ENCODE data around the gene RBBP4. TPM values are rescaled to one million over a fixed set of nuclear protein-coding genes. Genes with fewer than 3 reads are reported as not detected.
A peak's percentile ranks its signal among the peaks of the same experiment; 100 is the strongest.
"Not testable (repeated sequence)": the region's sequence is repeated elsewhere in the genome, so short reads cannot be mapped to it uniquely, and the experiment has no call there.

Gene RBBP4
- total RNA-seq, 4 donors from 2014 or later = 97.8 to 104 (median 102) TPM

- no peak overlapping the region for H3K4me3 ChIP-seq (ENCODE audit: low read depth, poor library complexity, severe bottlenecking)
- intact Hi-C loops (cut with DNase I; ENCODE audit: low total_unique reads) = no loop called here
- TF ChIP-seq, protein P1, sequence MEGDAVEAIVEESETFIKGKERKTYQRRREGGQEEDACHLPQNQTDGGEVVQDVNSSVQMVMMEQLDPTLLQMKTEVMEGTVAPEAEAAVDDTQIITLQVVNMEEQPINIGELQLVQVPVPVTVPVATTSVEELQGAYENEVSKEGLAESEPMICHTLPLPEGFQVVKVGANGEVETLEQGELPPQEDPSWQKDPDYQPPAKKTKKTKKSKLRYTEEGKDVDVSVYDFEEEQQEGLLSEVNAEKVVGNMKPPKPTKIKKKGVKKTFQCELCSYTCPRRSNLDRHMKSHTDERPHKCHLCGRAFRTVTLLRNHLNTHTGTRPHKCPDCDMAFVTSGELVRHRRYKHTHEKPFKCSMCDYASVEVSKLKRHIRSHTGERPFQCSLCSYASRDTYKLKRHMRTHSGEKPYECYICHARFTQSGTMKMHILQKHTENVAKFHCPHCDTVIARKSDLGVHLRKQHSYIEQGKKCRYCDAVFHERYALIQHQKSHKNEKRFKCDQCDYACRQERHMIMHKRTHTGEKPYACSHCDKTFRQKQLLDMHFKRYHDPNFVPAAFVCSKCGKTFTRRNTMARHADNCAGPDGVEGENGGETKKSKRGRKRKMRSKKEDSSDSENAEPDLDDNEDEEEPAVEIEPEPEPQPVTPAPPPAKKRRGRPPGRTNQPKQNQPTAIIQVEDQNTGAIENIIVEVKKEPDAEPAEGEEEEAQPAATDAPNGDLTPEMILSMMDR (IDR thresholded peaks at IDR 0.05) = no peak
- TF ChIP-seq POLR2A (IDR thresholded peaks at IDR 0.05) = no peak
- DNase-seq (ENCODE audit: low spot score in 2 of 2) = no peak
- WGBS, 2 donors = 93 to 95% methylated on average over 8 of the region's 8 CpGs
These were observed 15.3 kb upstream of the RBBP4 start for GRCh38 chr1:32635508-32636277.

DNA sequence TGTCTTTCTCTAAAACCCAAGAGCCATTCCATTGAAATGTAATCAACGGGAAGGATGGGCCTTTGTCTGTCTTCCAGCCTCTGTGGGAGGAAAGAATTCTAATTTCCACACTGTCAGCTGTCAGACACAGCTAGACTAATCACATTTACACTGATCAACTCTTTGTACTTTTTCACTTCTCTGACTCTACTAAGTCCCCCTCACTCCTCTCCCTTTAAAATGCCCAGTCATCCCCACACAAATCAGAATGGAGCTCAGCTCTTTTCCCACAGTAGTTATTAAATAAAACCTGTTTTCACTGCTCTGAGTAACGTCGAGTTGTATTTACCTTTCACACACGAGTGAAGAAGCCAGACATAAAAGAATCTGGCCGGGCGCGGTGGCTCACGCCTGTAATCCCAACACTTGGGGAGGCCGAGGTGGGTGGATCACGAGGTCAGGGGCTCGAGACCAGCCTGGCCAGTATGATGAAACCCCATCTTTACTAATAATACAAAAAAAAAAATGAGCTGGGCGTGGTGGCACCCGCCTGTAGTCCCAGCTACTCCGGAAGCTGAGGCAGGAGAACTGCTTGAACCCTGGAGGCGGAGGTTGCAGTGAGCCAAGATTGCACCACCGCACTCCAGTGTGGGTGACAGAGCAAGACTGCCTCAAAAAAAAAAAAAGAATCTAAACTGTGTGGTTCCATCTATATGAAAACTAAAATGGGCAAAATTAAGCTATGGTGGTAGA, 13.9 kb upstream of the RBBP4 start:
- 73 to 75% methylated on average over 16 of the region's 16 CpGs for WGBS, 2 donors
- intact Hi-C loops (cut with DNase I; ENCODE audit: low total_unique reads) = no loop called here
- DNase-seq (ENCODE audit: low spot score in 2 of 2) = no peak
- no peak overlapping the region for H3K4me3 ChIP-seq (ENCODE audit: low read depth, poor library complexity, severe bottlenecking)
- TF ChIP-seq POLR2A (IDR thresholded peaks at IDR 0.05) = no peak
- TF ChIP-seq, protein P1 (IDR thresholded peaks at IDR 0.05) = no peak

DNA sequence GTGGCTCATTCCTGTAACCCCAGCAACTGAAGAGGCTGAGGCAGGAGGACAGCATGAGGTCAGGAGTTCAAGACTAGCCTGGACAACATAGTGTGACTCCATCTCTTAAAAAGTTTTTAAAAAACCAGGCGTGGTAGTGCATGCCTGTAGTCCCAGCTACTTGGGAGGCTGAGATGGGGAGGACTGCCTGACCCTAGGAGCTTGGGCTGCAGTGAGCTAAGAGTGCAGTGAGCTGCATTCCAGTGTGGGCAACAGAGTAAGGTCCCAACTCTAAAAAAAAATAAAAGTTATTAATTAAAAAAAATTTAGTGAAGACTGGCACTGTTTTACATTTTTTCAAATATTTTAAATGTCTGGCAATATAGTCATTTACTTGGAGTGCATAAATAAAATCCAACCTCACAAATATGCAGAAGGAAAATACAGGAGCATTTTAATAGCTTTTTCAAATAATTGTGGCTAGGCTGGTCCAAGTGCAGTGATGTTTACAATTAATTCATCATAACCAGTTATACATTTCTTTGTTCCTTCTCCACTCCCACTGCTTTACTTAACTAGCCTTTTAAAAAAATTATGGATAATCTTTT, 11.4 kb upstream of the RBBP4 start:
- 89 to 93% methylated on average over 1 of the region's 1 CpG for WGBS, 2 donors
- DNase-seq (ENCODE audit: low spot score in 2 of 2) = peak in 1 of 2 donors; percentile 20
- no peak for TF ChIP-seq POLR2A (IDR thresholded peaks at IDR 0.05)
- TF ChIP-seq, protein P1 (IDR thresholded peaks at IDR 0.05) = no peak
- intact Hi-C loops (cut with DNase I; ENCODE audit: low total_unique reads) = no loop called here
- no peak overlapping the region for H3K4me3 ChIP-seq (ENCODE audit: low read depth, poor library complexity, severe bottlenecking)

- H3K4me3 ChIP-seq (ENCODE audit: low read depth, poor library complexity, severe bottlenecking); intact Hi-C loops (cut with DNase I; ENCODE audit: low total_unique reads); DNase-seq (ENCODE audit: low spot score in 2 of 2): not testable (repeated sequence)
- 76 to 82% methylated on average over 8 of the region's 8 CpGs for WGBS, 2 donors
These were observed 8.6 kb upstream of the RBBP4 start for GRCh38 chr1:32642292-32642827.

DNA sequence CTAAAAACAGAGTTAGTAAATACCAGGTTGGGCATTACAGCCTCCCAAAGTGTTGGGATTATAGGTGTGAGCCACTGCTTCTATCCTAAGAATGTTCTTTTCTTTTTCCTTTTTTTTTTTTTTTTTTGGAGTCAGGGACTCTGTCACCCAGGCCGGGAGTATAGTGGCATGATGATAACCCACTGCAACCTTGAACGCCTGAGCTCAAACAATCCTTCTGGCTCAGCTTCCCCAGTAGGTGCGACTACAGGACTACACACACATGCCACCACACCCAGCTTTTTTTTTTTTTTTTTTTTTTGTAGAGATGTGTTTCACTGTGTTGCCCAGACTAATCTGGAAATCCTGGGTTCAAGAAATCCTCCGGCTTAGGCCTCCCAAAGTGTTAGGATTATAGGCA, 6.6 kb upstream of the RBBP4 start:
- 80 to 84% methylated on average over 4 of the region's 4 CpGs for WGBS, 2 donors
- intact Hi-C loops (cut with DNase I; ENCODE audit: low total_unique reads) = no loop called here
- no peak overlapping the region for H3K4me3 ChIP-seq (ENCODE audit: low read depth, poor library complexity, severe bottlenecking)
- DNase-seq (ENCODE audit: low spot score in 2 of 2) = no peak
- TF ChIP-seq POLR2A (IDR thresholded peaks at IDR 0.05) = no peak
- TF ChIP-seq, protein P1 (IDR thresholded peaks at IDR 0.05) = no peak
